DMS114 treated with DMSO at 0.1 percent for 48 hours (cell line): ENCODE results near the gene CPNE7.
"Not testable (repeated sequence)": the region's sequence is repeated elsewhere in the genome, so short reads cannot be mapped to it uniquely, and the experiment has no call there.

Experiments
- DNase-seq: peaks from one replicate; lab custom pipeline; 2025; ENCODE audit not compliant: unreplicated experiment; lab: John Stamatoyannopoulos, UW

The CPNE7 gene

DNA sequence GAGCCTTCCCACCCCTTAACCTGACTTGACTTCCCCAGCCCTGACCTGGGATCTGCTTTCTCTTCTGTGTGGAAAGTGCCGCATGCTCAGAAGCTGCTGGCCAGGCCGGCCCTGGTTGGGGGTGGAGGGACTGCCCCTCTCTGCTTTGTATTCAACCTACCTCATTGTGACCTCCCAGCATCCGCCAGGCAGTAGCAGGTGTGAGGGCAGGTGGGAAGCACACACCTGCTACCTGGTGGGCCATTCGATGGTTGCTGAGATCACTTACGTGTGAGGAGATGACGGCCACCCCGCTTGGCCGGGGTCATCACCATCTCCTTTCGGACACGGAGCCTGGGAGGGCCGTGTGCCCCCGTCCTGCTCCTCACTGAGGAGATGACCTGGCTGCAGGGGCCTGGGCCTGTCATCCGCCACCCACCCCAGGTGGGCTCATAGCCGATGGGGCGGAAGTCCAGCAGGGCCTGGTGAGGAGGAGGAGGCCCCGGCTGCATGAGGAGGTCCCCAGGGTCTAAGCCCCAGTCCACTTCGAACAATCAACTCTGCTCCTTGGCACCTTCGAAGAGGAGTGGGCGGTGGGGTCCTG lies 7.1 kb downstream of the CPNE7 start:
- DNase-seq, result no peak

DNA sequence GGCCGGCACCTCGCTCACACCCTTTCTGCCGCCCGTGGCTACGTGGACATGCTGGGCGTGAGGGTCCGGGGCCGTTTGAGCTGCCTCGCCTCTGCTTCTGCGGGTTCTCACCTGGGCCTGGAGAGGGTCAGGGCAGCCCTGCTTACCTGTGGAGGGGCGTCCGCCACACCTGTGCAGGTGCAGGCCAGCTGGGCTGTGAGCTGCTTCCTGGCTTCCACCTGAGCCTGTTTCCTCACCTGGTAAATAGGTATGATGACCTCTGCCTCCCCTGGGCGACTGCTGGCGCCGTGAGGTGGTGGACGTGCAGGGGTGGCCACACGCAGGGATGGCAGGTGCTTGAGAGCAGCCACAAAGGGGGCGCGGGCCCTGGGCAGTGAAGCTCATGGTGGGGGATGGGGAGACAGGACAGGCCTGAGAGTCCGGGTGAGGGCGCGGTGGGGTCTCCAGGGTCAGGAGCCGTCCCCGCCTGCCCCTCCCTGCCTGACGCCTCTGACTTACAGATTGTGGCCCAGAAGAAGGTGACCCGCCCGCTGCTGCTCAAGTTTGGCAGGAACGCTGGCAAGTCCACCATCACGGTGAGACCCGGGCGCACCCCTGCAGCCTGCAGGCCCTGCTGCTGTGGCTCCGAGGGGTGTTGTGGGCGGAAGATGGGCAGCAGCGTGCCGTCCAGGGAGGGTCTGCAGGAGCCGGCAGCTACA lies 7.8 kb downstream of the CPNE7 start:
- DNase-seq, result no peak

DNA sequence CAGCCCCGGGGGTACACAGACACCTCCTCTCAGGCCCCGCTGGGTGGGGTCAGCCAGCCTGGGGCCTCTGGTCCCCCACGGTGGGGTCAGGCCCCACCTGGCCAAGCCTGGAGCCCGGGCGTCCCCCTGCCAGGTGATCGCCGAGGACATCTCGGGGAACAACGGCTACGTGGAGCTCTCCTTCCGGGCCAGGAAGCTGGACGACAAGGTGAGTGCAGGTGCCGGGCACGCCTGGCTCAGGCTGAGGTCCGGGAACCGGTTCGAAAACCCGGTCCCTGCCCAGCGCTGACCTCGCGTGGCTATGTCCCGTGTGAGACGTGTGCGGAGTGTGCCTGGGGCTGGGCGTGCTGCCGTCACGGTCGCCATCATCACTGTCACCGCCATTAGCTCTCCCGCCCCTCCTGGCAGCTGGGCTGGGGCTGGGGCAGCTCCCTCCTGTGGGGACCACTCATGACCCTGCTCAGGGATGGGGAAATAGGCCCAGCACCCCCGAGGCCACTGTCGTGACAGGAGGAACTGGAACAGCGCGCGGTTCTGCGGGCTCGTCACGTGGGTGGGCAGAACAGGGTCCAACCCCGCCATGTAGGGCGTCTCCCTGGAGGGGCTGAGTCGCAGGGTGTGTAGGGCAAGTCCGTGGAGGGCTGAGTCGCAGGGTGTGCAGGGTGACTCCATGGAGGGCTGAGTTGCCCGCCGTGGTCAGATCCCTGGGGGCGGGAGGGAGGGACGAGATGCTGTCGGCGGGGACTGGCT lies 8.5 kb downstream of the CPNE7 start:
- no peak for DNase-seq

DNA sequence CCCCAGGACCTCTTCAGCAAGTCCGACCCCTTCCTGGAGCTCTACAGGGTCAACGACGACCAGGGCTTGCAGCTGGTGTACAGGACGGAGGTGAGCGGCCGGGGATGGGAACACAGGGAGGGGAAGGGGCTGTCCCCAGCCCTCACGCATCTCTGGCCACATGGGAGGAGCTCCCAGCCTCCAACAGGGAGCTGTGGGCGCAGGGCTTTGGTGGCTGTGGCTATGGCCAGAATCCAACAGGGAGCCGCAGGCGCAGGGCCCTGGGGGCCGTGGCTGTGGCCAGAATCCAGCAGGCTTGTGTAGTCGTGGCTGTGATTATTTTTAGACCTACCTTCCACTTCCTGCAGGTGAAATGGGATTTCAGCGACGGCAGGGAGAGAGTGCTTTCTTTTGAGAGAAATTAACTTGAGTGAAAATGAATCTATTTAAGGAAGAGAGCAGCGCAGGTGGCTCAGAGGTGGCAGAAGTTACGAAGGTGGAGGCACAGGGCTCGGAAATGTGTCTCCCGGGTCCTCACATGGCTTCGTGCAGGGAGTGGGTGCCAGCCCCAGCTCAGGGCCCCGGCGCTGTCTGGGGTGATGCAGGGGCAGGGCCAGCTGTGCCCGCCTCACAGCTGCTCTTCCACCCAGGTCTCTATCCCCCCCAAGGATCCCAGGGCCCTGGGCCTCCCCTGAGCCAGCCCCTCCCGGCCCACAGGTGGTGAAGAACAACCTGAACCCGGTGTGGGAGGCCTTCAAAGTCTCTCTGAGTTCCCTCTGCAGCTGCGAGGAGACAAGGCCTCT lies 9.4 kb downstream of the CPNE7 start:
- no peak for DNase-seq

DNA sequence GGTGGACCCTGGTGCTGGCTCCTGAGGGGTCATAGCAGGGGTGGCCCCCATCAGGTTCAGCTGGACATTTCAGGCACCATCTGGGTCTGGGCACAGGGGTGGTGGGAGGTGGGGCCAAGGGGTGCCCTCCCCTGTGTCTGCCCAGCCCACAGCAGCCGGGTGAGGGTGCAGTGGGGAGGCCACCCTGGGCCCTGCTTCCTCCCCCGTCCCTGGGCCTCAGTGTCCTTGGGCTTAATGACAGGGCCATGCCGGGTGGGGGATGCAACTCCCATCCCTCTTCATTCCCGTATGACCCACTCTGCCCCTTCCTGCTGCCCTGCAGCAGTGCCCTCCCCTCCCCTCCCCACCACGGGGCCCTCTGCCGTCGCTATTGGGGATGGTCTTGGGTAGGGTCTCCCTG lies 10.7 kb downstream of the CPNE7 start:
- DNase-seq, result no peak

DNA sequence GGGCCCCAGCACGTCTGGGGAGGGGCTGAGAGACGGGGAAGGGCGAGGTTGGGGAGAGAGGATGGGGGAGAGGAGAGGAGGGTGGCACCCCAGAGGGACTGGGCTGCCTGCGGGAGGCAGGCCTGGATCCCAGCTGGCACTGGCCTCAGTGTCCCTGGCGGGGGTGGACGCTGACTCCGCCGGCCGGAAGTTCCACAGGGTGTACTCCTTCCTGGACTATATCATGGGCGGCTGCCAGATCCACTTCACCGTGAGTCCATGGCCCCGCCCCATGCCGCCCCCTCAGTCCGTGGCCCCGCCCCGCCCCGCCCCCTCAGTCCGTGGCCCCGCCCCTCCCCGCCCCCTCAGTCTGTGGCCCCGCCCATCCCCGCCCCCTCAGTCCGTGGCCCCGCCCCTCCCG lies 11.3 kb downstream of the CPNE7 start:
- no peak for DNase-seq

DNA sequence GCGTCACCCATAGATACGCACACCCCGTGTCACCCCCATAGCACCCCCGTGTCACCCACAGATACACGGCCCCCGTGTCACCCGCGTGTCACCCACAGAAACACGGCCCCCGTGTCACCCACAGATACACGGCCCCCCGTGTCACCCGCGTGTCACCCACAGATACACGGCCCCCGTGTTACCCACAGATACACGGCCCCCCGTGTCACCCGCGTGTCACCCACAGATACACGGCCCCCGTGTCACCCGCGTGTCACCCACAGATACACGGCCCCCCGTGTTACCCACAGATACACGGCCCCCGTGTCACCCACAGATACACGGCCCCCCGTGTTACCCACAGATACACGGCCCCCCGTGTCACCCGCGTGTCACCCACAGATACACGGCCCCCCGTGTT lies 12.1 kb downstream of the CPNE7 start:
- DNase-seq, result not testable (repeated sequence)

DNA sequence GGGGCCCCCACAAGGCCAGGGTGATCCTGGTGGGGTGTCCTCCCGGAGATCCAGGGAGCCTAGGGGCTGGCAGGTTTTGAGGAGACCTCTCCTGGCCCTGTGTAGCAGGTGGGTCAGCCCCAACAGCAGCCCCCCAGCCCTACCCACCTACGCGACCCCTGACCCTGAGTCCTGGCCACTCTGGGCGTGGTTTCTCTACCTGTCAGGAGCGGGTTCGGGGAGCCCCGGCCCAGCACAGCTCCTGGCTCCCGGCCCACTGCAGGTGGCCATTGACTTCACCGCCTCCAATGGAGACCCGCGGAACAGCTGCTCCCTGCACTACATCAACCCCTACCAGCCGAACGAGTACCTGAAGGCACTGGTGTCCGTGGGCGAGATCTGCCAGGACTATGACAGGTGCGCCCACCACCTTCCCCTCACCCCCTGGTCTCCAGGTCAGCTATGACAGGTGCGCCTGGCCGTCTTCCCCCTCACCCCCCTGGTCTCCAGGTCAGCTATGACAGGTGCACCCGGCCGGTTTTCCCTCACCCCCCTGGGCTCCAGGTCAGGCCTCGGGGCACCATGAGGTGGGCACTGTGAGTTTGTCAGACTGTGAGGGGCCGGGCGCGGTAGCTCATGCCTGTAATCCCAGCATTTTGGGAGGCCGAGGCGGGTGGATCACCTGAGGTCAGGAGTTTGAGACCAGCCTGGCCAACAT lies 13.0 kb downstream of the CPNE7 start:
- DNase-seq, result no peak

DNA sequence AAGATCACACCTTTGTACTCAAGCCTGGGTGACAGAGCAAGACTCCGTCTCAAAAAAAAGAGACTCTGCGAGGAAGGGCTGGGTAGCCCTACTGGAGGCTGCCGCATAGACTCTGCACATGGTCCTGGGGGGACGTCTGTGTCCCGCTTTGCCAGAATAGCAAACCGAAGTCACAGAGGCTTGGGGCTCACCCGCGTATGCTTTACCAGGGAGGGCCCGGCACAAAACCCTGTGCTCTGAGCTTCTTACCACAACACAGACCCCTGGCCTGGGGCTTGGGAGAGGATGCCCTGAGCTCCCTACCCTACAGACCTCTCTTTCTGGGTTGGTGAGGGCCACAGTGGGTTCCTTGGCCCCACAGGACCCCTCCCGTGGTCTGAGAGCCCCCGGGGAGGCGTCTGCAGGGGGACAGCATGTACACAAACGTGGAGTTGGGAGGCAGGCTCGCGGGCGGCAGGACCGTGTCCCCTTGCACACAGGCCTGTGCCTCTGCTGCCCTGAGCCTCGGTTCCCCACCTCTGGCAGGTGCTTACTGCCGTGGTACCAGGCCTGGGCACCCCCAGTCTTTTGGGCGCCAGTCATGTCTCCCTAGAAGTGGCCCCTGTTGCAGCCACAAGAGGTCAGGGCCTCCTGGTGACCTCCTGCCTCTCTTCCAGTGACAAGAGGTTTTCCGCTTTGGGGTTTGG lies 13.8 kb downstream of the CPNE7 start:
- DNase-seq, result no peak

DNA sequence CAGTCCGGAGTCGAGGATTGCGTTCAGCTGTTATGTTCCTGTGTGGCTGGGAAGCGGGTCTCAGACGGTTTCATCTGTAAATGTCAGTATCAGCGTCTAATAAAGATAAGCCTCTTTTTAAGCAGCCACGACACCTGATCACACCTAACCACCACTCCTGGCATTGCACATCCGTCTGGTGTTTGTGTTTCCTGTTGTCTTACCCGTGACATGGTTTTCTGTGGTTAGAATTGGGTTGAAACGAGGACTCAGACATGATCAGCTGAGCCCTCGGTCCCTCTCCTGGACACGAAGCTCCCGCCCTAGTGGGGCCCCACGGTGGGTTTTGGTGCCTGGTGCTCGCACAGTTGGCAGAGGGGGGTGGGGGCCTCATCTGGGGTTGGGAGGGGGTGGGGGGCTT lies 18.3 kb downstream of the CPNE7 start:
- no peak for DNase-seq

DNA sequence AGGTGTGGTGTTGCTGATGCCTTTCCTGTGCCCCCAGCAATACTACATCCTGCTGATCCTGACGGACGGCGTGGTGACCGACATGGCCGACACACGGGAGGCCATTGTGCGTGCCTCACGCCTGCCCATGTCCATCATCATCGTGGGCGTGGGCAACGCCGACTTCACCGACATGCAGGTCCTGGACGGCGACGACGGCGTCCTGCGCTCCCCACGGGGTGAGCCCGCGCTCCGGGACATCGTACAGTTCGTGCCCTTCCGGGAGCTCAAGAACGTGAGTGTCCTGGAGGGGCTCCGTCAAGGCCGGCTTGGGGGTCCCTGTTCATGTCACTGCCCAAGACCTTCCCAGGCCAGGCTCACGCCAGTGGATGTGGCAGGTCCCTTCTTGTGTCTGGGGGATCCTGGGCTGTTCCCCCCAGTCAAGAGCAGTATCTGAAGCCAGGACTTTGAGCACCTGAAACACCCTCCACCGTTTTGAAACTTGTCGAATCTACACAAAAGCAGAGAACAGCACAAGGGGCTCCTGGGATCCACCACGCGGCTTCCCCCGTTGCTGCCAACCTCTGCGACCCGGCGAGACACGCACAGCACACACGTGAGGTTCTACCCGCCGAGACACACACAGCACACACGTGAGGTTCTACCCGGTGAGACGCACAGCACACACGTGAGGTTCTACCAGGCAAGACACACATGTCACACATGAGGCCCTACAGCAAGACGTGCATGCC lies 19.9 kb downstream of the CPNE7 start:
- no peak for DNase-seq

DNA sequence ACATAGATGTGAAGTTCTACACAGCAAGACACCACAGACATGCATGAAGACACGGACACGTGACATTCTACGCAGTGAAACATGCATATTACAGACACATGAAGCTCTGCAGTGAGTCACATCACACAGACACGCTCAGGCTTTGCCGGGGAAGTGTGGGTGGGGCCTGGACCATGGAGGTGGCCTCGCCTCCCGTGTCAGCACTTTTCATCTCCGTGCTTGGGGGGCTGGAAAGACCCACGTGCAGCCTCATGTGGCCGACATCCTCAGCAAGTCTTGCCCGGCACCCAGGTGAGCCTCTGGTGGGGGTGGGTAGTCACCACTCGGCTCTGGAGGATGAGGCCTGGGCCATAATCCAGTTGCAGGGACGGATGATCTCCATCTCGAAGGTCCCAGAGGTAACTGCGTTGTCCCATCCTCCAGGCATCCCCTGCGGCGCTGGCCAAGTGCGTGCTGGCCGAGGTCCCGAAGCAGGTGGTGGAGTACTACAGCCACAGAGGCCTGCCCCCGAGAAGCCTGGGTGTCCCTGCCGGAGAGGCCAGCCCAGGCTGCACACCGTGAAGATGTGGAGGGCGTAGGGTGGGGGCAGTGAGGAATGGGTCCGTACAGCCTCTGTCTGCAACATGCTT lies 20.6 kb downstream of the CPNE7 start:
- DNase-seq, result no peak

DNA sequence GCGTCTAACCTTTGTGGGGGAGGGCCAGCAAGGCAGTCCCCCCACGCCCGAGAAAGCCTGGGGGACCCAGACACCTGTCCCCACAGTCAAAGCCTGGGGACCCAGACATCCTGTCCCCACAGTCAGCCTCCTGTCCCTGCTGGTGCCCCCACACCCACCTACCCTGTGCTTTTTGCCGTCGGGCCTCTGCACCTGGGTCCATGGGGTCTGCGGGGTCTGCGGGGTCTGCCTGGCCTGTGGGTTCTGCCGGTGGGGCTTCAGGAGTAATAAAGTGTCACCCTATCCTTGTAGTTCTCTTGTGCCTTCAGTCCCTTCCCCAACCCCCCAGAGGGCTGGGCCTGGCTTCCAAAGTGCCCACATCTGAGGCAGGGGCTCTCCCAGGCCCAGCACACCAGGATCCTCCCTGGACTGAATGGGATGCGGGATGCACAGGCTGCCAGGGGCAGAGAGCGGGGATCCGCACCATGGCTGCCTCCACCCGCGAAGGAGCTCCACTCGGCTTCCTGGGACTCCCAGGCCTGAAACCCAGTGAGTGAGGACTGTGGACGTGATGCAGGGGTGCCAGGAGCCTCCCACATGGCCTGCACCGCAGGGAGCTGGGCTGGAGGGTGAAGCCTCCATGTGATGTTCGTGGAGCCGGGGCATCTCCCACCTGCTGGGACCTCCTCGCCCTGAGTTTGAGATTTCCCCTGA lies 21.5 kb downstream of the CPNE7 start:
- no peak for DNase-seq

DNA sequence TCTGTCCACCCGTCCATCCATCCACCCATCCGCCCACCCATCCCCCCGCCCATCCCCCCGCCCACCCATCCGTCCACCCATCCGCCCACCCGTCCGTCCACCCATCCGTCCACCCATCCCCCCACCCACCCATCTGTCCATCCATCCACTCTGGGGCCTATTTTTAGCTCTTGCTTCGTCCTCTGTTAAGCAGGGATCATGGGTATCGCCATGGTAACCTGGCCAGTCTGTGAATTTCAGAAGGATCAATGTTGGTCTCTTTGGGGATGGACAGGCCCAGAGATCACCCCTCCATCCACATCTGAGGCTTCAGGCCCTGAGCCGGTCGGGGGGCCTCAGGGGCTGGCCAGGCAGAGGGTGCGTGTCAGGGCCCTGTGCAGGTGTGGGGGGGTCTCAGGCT lies 22.6 kb downstream of the CPNE7 start:
- no peak for DNase-seq

DNA sequence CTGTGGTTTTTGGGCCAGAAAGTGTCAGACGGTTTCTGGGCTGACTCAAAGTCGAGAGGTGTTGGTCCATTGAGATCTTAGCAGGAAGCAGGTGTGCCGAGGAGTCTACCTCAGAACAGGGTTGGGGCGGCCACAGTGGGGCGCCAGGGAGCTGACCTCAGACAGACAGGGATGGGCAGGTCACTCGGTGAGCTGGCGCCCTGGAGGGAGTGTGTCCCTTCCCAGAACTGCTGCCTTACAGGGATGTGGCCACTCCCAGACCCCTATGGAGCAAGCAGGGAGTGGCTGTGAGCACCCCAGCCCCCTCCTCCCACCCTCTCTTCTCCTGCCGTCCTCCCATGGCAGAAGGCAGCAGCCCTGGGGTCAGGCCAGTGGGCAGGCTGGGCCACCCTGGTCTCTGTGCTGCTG lies 23.9 kb downstream of the CPNE7 start:
- DNase-seq, result no peak

DNA sequence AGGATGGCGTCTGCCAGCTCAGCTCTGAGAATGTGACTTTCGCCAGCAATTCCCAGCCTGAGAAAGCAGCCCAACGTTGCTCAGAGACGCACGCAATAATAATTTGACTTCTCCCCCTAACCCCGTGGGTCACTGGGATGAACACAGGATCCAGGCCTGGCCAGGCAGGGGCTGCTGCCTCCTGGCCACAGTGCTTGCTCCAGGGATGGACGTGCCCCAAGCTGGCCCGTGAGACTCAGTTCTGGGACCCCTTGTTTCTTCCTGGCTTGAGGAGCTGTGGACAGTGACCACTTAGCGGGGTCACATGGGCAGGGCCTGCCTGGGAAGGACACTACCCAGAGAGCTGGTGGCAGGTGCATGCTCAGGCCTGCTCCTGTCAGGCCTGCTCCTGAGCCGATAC lies 24.3 kb downstream of the CPNE7 start:
- no peak for DNase-seq

DNA sequence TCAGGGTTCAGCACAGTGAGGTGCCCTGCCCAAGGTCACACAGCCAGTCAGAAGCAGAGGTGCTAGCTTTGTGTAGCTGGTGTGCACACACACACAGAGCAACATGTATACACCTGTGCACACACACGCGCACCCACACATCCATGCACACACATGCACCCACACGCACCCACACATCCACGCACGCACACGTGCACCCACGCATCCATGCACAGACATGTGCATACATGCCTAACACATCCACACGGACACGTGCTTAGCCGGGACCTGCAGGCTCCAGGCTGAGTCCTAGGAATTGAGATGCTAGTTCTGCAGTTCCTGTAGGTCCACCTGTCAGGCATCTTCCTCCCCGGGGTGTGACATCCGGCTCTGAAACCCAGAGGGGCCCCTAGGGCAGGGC lies 24.9 kb downstream of the CPNE7 start:
- no peak for DNase-seq

DNA sequence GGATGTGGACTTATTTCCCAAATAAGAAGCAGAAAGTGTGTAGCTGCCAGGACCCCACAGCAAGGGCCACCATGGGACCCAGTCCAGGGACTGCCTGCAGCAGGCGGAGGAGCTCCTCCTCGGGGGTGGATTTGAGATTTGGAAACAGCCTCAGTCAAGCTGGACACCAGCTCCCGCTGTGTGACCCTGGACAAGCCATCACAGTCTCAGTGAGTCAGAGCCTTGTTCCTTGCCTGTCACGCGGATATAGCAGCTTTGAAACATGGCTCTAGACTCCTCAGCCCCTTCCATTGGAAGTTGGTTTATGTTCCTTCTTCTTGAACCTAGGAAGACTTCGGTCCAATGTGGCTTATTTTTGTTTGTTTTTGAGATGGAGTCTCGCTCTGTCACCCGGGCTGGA lies 25.4 kb downstream of the CPNE7 start:
- no peak for DNase-seq

DNA sequence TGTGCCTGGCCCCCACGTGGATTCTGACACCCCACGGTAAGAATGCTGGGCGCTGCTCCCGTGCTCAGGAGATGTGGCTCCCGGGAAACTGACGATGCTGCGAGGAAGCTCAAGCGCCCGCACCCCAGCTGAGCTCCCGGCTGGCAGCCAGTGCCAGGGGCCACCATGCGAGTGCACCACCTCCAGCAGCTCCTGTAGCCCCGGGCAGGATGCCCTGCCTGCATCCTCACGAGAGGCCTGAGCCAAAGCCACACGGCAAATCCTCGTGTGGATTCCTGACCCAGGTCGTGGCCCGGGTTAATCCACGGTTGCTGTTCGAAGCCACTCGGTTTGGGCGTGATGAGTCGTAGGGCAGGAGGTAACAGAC lies 26.3 kb downstream of the CPNE7 start:
- DNase-seq, result no peak
